Measurements from ENCODE around the gene KIAA1549.
"Not testable (repeated sequence)": the region's sequence is repeated elsewhere in the genome, so short reads cannot be mapped to it uniquely, and the experiment has no call there.

- not testable (repeated sequence) for TF ChIP-seq CTCF, POLR2A (IDR thresholded peaks at IDR 0.05)
These were observed 169.9 kb downstream of the KIAA1549 start for GRCh38 chr7:138811327-138811726.

Measured in lower leg skin (tissue), 3 donors.